ENCODE measurements around the gene ZMYM2. TPM values are rescaled to one million over a fixed set of nuclear protein-coding genes. Genes with fewer than 3 reads are reported as not detected.

The ZMYM2 gene
- 10 to 100 TPM; 79.2 to 82.0 TPM for total RNA-seq

DNA sequence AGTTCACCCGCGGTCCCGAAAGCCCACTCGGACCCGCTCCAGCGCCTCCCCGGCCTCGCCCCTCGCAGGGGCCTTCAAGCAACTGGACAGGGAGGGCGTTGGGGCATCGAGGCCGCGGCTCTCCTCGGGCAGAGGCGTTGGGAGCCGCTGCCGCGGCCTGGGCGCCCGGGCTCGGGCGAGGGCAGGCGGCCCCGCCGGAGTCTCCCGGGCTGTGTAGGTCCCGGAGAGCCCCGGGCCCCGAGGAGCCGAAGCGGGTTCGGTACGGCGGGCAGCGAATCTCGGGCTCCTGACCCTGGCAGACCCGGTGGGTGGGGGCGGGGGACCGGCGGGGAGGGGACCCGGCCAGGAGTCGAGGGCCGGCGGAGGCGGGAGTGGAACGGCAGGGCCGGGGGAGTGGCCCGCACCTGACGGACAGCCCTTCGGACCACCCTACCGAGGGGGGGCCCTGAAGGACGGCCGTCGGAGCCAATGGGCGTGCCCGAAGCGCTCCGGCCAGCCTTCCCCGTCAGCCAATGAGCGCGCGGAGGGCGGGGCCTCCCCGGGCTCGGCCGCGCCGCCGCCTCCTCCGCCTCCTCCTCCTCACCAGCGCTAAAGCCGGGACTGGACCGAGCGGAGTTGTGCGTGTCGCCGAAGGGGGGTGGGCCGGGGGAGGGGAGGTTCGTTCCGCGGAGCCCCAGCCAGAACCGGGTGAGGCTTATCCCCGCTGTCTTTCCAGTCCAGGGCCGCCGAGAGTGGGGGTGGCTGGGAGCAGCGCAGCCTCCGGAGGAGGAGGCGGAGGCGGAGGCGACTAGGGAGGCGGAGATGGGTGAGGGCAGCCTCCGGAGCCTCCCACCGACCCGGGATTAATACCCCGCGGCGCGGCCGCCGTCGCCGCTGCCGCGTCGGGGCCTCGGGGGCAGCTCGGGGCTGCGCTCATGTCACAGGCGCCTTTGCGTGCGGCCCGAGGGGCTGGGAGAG lies at the start of gene ZMYM2:
TSS of gene ZMYM2 (plus strand) at position 573 of the 957 bp plus-strand sequence. CDS start 34,346 bp downstream, outside the sequence.
- intact Hi-C loops (cut with micrococcal nuclease), result no loop called here
- CTCF ChIA-PET, result interaction anchor here (1.3 kb wide), 1 partner anchor 16 kb away, joined by 4 read pairs; no protein-coding TSS in a partner anchor

DNA sequence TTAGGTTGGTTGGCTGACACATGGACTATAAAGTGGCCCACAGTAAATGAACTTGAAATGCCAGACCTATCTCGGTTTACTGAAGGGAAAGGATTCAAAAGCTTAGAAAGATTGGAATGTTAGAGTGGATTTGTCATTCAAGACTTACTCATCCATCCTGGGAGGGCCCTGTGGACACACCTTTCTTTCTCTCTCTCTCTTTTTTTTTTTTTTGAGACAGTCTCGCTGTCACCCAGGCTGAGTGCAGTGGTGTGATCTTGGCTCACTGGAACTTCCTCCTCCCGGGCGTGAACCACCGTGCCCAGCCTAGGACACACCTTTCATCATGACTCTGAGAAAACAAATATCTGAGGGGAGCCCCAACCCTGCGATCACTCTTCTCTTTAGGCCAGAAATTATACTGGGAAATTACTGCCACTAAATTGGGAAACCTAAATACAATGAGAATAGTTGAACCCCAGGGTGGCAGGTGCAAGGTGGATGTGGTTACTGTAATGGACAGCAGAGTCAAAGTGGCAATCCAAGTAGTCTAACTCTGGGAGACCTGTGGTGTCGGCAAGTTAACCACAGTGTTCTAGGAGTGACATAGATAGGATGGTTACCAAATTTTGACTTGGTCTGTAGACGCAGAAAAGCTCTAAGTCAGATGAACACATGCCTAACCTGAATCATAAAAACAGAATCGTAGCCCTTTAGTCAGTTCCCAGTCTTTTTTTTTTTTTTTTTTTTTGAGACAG lies 48.0 kb upstream of the ZMYM2 start:
- no peaks in the 10 kb centered on the region for H3K27me3 Mint-ChIP-seq
- ChIA-PET POLR2A (no interaction called here), CTCF (no interaction called here)
- no peak overlapping the region for H3K27ac Mint-ChIP-seq
- TF ChIP-seq, protein P1, sequence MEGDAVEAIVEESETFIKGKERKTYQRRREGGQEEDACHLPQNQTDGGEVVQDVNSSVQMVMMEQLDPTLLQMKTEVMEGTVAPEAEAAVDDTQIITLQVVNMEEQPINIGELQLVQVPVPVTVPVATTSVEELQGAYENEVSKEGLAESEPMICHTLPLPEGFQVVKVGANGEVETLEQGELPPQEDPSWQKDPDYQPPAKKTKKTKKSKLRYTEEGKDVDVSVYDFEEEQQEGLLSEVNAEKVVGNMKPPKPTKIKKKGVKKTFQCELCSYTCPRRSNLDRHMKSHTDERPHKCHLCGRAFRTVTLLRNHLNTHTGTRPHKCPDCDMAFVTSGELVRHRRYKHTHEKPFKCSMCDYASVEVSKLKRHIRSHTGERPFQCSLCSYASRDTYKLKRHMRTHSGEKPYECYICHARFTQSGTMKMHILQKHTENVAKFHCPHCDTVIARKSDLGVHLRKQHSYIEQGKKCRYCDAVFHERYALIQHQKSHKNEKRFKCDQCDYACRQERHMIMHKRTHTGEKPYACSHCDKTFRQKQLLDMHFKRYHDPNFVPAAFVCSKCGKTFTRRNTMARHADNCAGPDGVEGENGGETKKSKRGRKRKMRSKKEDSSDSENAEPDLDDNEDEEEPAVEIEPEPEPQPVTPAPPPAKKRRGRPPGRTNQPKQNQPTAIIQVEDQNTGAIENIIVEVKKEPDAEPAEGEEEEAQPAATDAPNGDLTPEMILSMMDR (IDR thresholded peaks at IDR 0.05), result no peak
- no peak overlapping the region for H3K4me3 Mint-ChIP-seq
- no peaks in the 10 kb centered on the region for H3K36me3 Mint-ChIP-seq (ENCODE audit: low read depth)
- intact Hi-C loops (cut with micrococcal nuclease), result no loop called here
- H3K9me3 Mint-ChIP-seq, result no peaks in the 10 kb centered on the region
- ATAC-seq (no peak), DNase-seq (no peak)
- H3K4me1 Mint-ChIP-seq (ENCODE audit: low read depth), result no peaks in the 10 kb centered on the region

More for the DNA sequence above, at the start of gene ZMYM2:
- Mint-ChIP-seq H3K4me3 (peak within 1 kb of the TSS; percentile 94), H3K27me3 (no peaks in the 10 kb centered on the region), H3K27ac (peak within 1 kb of the TSS; percentile 98), H3K36me3 (ENCODE audit: low read depth) (peaks cover 28% of the 10 kb centered on the region), H3K9me3 (peaks cover 2% of the 10 kb centered on the region), H3K4me1 (ENCODE audit: low read depth) (peaks cover 30% of the 10 kb centered on the region)
- POLR2A ChIA-PET, result no interaction called here
- ATAC-seq, result peak; percentile 84
- peak; percentile 97 for DNase-seq
- TF ChIP-seq, protein P1 (IDR thresholded peaks at IDR 0.05), result no peak

DNA sequence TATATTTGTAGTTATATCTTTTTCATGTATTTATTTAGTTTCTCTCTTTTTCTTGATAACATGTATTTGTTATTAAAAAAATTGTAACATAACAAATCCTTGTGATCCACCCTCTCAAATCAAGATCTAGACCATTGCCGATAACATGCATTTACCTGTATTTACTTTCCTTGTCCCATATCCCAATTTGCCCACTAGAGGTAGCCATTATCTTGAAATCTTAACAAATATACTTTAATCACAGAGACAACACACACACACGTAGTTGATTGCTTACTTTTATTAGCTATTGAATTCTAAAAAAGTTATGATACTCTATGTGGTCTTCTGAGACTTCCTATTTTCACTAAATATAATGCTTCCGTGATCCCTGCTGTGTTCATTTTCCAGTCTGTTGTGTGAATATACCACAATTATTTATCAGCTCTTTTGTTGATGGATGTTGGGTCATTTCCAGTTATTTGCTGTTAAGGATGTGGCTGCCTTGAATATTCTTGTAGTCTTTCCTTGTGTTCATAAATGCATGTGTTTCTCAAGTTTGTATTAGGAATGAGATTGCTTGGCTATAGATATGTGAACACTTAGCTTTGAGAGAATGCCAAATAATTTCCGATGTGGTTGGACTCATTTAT lies 31.3 kb upstream of the ZMYM2 start:
- ChIA-PET POLR2A (no interaction called here), CTCF (interaction anchor here (0.7 to 2.3 kb wide), 9 partner anchors 9 to 235 kb away, joined by 3 to 8 read pairs (median 3); no protein-coding TSS in a partner anchor)
- intact Hi-C loops (cut with micrococcal nuclease), result no loop called here
- Mint-ChIP-seq H3K27me3 (peaks cover 1% of the 10 kb centered on the region), H3K27ac (no peak overlapping the region), H3K4me3 (no peak overlapping the region), H3K9me3 (no peaks in the 10 kb centered on the region), H3K4me1 (ENCODE audit: low read depth) (no peaks in the 10 kb centered on the region), H3K36me3 (ENCODE audit: low read depth) (no peaks in the 10 kb centered on the region)
- no peak for DNase-seq
- TF ChIP-seq, protein P1 (IDR thresholded peaks at IDR 0.05), result peak; percentile 36
- no peak for ATAC-seq

DNA sequence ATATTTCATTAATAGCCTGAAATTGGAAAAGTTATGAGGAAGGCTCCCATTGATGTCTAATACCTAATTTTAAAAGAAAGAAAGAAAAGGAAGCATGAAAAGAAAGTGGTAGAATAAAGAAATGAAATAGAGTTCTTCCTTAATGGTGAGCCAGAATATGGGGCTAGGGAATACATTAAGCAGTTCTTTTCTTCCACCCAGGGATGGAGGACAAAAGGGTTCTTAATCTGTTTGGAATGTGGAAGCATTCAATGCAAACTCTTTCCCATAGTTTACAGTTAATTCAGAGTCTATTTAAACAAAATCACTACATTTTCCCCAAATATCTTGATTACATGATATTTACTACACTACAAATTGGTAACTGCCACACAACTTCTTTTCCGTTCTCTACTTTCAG lies 18.4 kb upstream of the ZMYM2 start:
- Mint-ChIP-seq H3K4me1 (ENCODE audit: low read depth) (no peaks in the 10 kb centered on the region), H3K36me3 (ENCODE audit: low read depth) (no peaks in the 10 kb centered on the region), H3K27me3 (peaks cover 10% of the 10 kb centered on the region), H3K27ac (no peak overlapping the region), H3K4me3 (no peak overlapping the region), H3K9me3 (no peaks in the 10 kb centered on the region)
- CTCF ChIA-PET, result no interaction called here
- ATAC-seq, result no peak
- TF ChIP-seq, protein P1 (IDR thresholded peaks at IDR 0.05), result no peak
- intact Hi-C loops (cut with micrococcal nuclease), result no loop called here
- POLR2A ChIA-PET, result no interaction called here
- DNase-seq, result no peak

All from activated CD8-positive, alpha-beta T cell treated with anti-CD3 and anti-CD28 coated beads for 36 hours (primary cell).